Measurements from ENCODE around the gene PGA3.

PGA3 gene

DNA sequence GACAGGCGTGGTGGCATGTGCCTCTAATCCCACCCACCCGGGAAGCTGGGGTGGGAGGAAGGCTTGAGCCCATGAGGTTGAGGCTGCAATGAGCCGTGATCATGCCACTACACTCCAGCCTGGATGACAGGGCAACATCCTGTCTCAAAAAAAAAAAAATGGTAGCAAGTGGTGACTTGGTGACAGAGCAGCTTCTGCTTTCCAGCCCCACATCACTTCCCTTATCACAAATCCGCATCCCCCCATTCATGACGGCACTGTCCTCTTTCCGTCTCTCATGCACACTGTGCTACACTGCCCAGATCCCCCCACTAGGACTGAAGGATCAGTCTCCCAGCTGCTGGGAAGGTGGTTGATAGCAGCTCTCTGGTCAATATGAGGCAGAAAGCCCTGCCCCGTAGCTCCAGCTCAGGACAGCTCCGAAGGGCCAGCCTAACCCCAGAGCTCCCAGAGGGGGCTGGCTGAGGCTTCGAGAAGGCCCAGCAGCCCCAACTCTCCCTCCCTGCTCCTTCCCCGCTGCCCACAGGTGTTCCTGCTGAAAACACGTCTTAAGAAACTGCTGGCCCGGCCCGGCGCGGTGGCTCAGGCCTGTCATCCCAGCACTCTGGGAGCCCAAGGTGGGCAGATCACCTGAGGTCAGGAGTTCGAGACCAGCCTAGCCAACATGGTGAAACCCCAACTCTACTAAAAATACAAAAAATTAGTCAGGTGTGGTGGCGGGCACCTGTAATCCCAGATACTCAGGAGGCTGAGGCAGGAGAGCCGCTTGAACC, 53.6 kb downstream of the PGA3 start:
- TF ChIP-seq SUZ12 (IDR thresholded peaks at IDR 0.05; ENCODE audit: extremely low read depth, insufficient read depth, insufficient read length) = no peak
- no peak for TF ChIP-seq ZNF274 (IDR thresholded peaks at IDR 0.05; ENCODE audit: low read depth, low read length)
- TF ChIP-seq YY1 (IDR thresholded peaks at IDR 0.05; ENCODE audit: insufficient read depth, insufficient read length) = no peak
- Histone ChIP-seq H3K9ac (ENCODE audit: insufficient read length, low read depth) (no peak overlapping the region), H3K9me3 (ENCODE audit: insufficient read depth, low read length) (no peaks in the 10 kb centered on the region), H3K27me3 (ENCODE audit: insufficient read depth, insufficient read length) (no peaks in the 10 kb centered on the region), H3K36me3 (ENCODE audit: insufficient read depth, insufficient read length, low read length) (peaks cover 29% of the 10 kb centered on the region), H3K4me1 (ENCODE audit: insufficient read depth, insufficient read length) (peaks cover 4% of the 10 kb centered on the region), H3K4me3 (ENCODE audit: insufficient read length, low read depth) (no peak overlapping the region)
- no peak for DNase-seq (ENCODE audit: low read depth, low spot score)

- H3K36me3 ChIP-seq (ENCODE audit: insufficient read depth, insufficient read length, low read length) = peaks cover 42% of the 10 kb centered on the region
- H3K27me3 ChIP-seq (ENCODE audit: insufficient read depth, insufficient read length) = no peaks in the 10 kb centered on the region
- no peaks in the 10 kb centered on the region for H3K9me3 ChIP-seq (ENCODE audit: insufficient read depth, low read length)
- no peak overlapping the region for H3K4me3 ChIP-seq (ENCODE audit: insufficient read length, low read depth)
- H3K4me1 ChIP-seq (ENCODE audit: insufficient read depth, insufficient read length) = peaks cover 4% of the 10 kb centered on the region
- TF ChIP-seq SUZ12 (IDR thresholded peaks at IDR 0.05; ENCODE audit: extremely low read depth, insufficient read depth, insufficient read length) (no peak), ZNF274 (IDR thresholded peaks at IDR 0.05; ENCODE audit: low read depth, low read length) (no peak), YY1 (IDR thresholded peaks at IDR 0.05; ENCODE audit: insufficient read depth, insufficient read length) (no peak)
- no peak for DNase-seq (ENCODE audit: low read depth, low spot score)
- H3K9ac ChIP-seq (ENCODE audit: insufficient read length, low read depth) = no peak overlapping the region
Observed at GRCh38 chr11:61258546-61258945, 55.2 kb downstream of the PGA3 start.

- Histone ChIP-seq H3K9ac (ENCODE audit: insufficient read length, low read depth) (no peak overlapping the region), H3K4me3 (ENCODE audit: insufficient read length, low read depth) (no peak overlapping the region), H3K9me3 (ENCODE audit: insufficient read depth, low read length) (no peaks in the 10 kb centered on the region), H3K36me3 (ENCODE audit: insufficient read depth, insufficient read length, low read length) (peaks cover 47% of the 10 kb centered on the region), H3K27me3 (ENCODE audit: insufficient read depth, insufficient read length) (no peaks in the 10 kb centered on the region), H3K4me1 (ENCODE audit: insufficient read depth, insufficient read length) (peaks cover 2% of the 10 kb centered on the region)
- no peak for DNase-seq (ENCODE audit: low read depth, low spot score)
- TF ChIP-seq ZNF274 (IDR thresholded peaks at IDR 0.05; ENCODE audit: low read depth, low read length) (no peak), SUZ12 (IDR thresholded peaks at IDR 0.05; ENCODE audit: extremely low read depth, insufficient read depth, insufficient read length) (no peak), YY1 (IDR thresholded peaks at IDR 0.05; ENCODE audit: insufficient read depth, insufficient read length) (no peak)
Observed at GRCh38 chr11:61259363-61259762, 56.0 kb downstream of the PGA3 start.

Measured in NT2/D1 (cell line).